HEK293T (cell line): ENCODE data around the gene PRKD2.

ENCODE experiments used
- CTCF ChIA-PET: fragments of 350-600 bp; formaldehyde crosslinking; extraction: SDS; loops from one replicate; lab custom pipeline; 2021; ENCODE audit warnings: antibody characterized with exemption, inconsistent platforms; lab: Yijun Ruan, JAX
- POLR2A ChIA-PET: fragments of 350-600 bp; formaldehyde crosslinking; extraction: SDS; loops from one replicate; lab custom pipeline; 2020; ENCODE audit warnings: antibody characterized with exemption, inconsistent platforms; lab: Yijun Ruan, JAX
- DNase-seq: peaks from one replicate; pipeline ENCODE4 v3.0.0; 2012; ENCODE audit warnings: mixed read lengths; ENCODE audit errors: extremely low spot score
- ARNT ChIP-seq: fragments of 450-650 bp; IDR thresholded peaks from 2 replicates; pipeline ENCODE4 v1.6.1; 2017; ENCODE audit warnings: mild to moderate bottlenecking
- BHLHE40 ChIP-seq: fragments of 450-650 bp; IDR thresholded peaks from 2 replicates; pipeline ENCODE4 v1.6.1; 2016; ENCODE audit warnings: mild to moderate bottlenecking, moderate library complexity, borderline replicate concordance
- CTBP1 ChIP-seq: fragments of 450-650 bp; IDR thresholded peaks from 2 replicates; pipeline ENCODE4 v1.6.1; 2016; ENCODE audit warnings: borderline replicate concordance
- ELF4 ChIP-seq: fragments of 450-650 bp; IDR thresholded peaks from 2 replicates; pipeline ENCODE4 v1.6.1; 2017; ENCODE audit warnings: antibody characterized with exemption
- FOXA1 ChIP-seq: fragments of 450-650 bp; IDR thresholded peaks from 2 replicates; pipeline ENCODE4 v1.6.1; 2016; ENCODE audit warnings: mild to moderate bottlenecking
- FOXK2 ChIP-seq: fragments of 450-650 bp; IDR thresholded peaks from 2 replicates; pipeline ENCODE4 v1.6.1; 2016; ENCODE audit warnings: mild to moderate bottlenecking
- FOXM1 ChIP-seq: fragments of 450-650 bp; IDR thresholded peaks from 2 replicates; pipeline ENCODE4 v1.6.1; 2017; ENCODE audit warnings: mild to moderate bottlenecking, borderline replicate concordance
- HDGF ChIP-seq: fragments of 450-650 bp; IDR thresholded peaks from 2 replicates; pipeline ENCODE4 v1.6.1; 2017; ENCODE audit warnings: antibody characterized with exemption, borderline replicate concordance
- L3MBTL2 ChIP-seq: fragments of 450-650 bp; conservative IDR thresholded peaks from 2 replicates; pipeline ENCODE4 v1.6.1; 2016; ENCODE audit warnings: mild to moderate bottlenecking
- LEF1 ChIP-seq: fragments of 450-650 bp; IDR thresholded peaks from 2 replicates; pipeline ENCODE4 v1.6.1; 2017; ENCODE audit warnings: mild to moderate bottlenecking, borderline replicate concordance
- NFRKB ChIP-seq: fragments of 450-650 bp; IDR thresholded peaks from 2 replicates; pipeline ENCODE4 v1.6.1; 2016; ENCODE audit warnings: mild to moderate bottlenecking, moderate library complexity
- PKNOX1 ChIP-seq: fragments of 450-650 bp; IDR thresholded peaks from 2 replicates; pipeline ENCODE4 v1.6.1; 2016
- SP1 ChIP-seq: fragments of 450-650 bp; IDR thresholded peaks from 2 replicates; pipeline ENCODE4 v1.6.1; 2017
- SUZ12 ChIP-seq: fragments of 450-650 bp; IDR thresholded peaks from 2 replicates; pipeline ENCODE4 v1.6.1; 2016; ENCODE audit warnings: mild to moderate bottlenecking
- TARDBP ChIP-seq: fragments of 450-650 bp; IDR thresholded peaks from 2 replicates; pipeline ENCODE4 v1.6.1; 2016
- ZNF384 ChIP-seq: fragments of 450-650 bp; IDR thresholded peaks from 2 replicates; pipeline ENCODE4 v1.6.1; 2016

Gene PRKD2

DNA sequence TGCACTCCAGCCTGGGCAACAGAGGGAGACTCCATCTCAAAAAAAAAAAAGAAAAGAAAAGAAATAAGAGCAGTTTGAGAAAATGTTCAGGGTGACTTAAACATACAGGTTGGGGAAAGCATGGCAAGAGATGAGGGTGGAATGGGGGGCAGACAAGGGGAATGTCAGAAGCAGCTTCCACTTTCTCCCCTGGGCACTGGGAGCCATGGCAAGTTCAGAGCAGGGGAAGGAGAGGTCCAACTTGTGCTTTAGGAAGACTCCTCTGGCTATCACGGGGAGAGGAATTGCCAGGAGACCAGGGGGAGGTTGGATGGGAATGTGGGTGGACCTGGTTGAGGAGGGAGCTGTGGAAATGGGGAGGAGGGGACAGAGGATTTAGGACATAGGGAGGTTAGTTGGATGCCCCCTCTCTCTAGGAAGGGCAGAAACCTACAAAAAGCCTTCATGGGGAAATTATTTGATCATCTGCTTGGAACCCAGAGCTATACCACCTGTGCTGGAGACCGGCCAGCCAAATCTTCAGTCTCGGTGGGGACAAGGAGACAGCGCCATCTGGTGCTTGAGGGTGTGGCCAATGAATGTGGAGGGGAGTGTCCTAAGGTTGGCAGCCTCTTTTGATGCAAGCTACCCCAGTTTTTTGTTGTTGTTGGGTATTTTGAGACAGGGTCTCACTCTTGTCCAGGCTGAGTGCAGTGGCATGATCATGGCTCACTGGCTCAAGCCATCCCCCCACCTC lies 36.7 kb upstream of the PRKD2 start:
- CTCF ChIA-PET: interaction anchor here (0.7 to 1.6 kb wide), 5 partner anchors 12 to 335 kb away, joined by 3 to 9 read pairs (median 4); no protein-coding TSS in a partner anchor
- POLR2A ChIA-PET: interaction anchor here (0.7 to 1.1 kb wide), 3 partner anchors 35 to 88 kb away, joined by 3 to 5 read pairs (median 3); partner anchors contain the start of gene SLC1A5
- peak; percentile 61 for DNase-seq
- TF ChIP-seq CTBP1 (no peak), FOXK2 (no peak), SP1 (no peak), ELF4 (no peak), SUZ12 (no peak), BHLHE40 (no peak), HDGF (no peak), L3MBTL2 (no peak), ARNT (no peak), NFRKB (no peak), ZNF384 (no peak), FOXA1 (no peak), PKNOX1 (no peak), TARDBP (no peak), FOXM1 (no peak), LEF1 (no peak)

GRCh38 chr19:46748325-46749109 lies 31.6 kb upstream of the PRKD2 start:
- peak; percentile 64 for DNase-seq
- TF ChIP-seq CTBP1 (no peak), SUZ12 (no peak), NFRKB (no peak), ELF4 (no peak)
- CTCF ChIA-PET: no interaction called here
- POLR2A ChIA-PET: no interaction called here

DNA sequence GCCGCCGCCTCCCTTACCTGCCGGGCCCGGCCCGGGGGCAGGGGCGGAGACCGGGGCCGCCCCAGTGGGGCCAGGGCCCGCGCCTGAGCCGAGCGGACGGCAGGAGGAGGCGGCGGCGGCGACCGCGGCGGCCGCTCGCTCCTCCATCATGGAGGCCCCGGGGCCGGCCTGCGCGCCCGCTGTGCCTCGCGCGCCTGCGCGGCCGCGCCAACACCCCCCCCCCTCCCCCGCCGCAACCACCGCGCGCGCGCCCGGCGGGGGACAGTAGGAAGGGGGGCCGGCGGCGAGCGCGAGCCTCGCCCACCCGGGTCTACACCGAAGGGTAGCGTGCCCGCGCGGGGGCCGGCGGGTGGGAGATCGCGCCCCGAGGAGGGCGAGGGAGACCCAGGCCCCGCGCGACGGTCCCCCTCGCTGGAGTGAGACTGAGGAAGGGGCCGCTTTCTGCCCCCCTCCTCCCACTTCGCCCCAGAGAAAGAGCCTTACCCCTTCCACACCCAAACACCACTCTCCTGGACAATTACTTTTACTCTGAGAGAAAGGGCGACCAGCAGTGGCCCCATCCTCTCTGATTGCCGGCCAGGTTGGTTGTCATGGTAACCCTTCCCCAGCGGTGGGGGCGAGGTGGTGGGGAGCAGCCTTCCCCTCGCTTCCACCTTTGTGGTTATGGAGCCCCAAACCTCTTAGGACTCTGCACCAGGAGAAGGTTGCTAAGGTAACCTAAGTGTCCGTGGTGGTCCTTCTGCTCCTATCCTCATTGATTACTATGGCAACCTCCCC lies 29.6 kb upstream of the PRKD2 start, which contains the start of gene STRN4:
TSS of gene STRN4 (minus strand) at position 170 of the 777 bp plus-strand sequence. CDS start at position 150, 20 bp downstream.
- ChIA-PET CTCF (no interaction called here), POLR2A (no interaction called here)
- DNase-seq: peak; percentile 92
- TF ChIP-seq FOXM1 (no peak), ARNT (peak; percentile 39; the same call in 1 of the 2 replicates)

GRCh38 chr19:46745521-46746280 lies 28.8 kb upstream of the PRKD2 start, which contains the start of gene FKRP:
FKRP (plus strand) TSS chr19:46746057; CDS start chr19:46755451, 9,394 bp downstream.
- POLR2A ChIA-PET: no interaction called here
- no peak for TF ChIP-seq BHLHE40
- TF ChIP-seq LEF1: no peak
- no peak for TF ChIP-seq L3MBTL2
- no peak for TF ChIP-seq CTBP1
- no peak for TF ChIP-seq SP1
- no peak for TF ChIP-seq PKNOX1
- no peak for TF ChIP-seq FOXK2
- no peak for TF ChIP-seq ELF4
- no peak for TF ChIP-seq NFRKB
- TF ChIP-seq FOXM1: no peak
- no peak for TF ChIP-seq SUZ12
- TF ChIP-seq ARNT: no peak
- peak; percentile 63 for DNase-seq
- CTCF ChIA-PET: no interaction called here

GRCh38 chr19:46745030-46745429 lies 28.1 kb upstream of the PRKD2 start:
- CTCF ChIA-PET: no interaction called here
- TF ChIP-seq SP1 (no peak), L3MBTL2 (no peak), BHLHE40 (no peak), HDGF (no peak), SUZ12 (no peak), PKNOX1 (no peak), NFRKB (no peak), CTBP1 (no peak), FOXA1 (no peak), FOXM1 (no peak), LEF1 (no peak), FOXK2 (no peak), ZNF384 (no peak), ARNT (no peak), TARDBP (no peak), ELF4 (no peak)
- POLR2A ChIA-PET: no interaction called here
- DNase-seq: no peak
